MCF 10A (cell line): Measurements from ENCODE around the gene TMX1. TPM values are rescaled to one million over a fixed set of nuclear protein-coding genes. Genes with fewer than 3 reads are reported as not detected.

Source experiments
- BruUV-seq: library from RNA; stranded (reverse); fragments of 400-500 nt; replicated peaks from 2 replicates; lab custom pipeline; 2021; lab: Mats Ljungman, UMichigan
- CTCF ChIA-PET: fragments of 300-600 bp; sonication (Branson Sonifier 250); formaldehyde crosslinking; extraction: SDS; loops from one replicate; lab custom pipeline; 2021; ENCODE audit warnings: antibody characterized with exemption, inconsistent platforms; lab: Yijun Ruan, JAX
- POLR2A ChIA-PET: fragments of 300-600, 350-650 bp; sonication (Branson Sonifier 250); formaldehyde crosslinking; extraction: SDS; loops from one replicate; lab custom pipeline; 2020; ENCODE audit warnings: antibody characterized with exemption, inconsistent platforms; lab: Yijun Ruan, JAX
- DNase-seq: peaks from one replicate; pipeline ENCODE4 v3.0.0-alpha.2; 2018; ENCODE audit not compliant: unreplicated experiment
- H3K27ac Mint-ChIP-seq: one replicate; pipeline ENCODE4 v1.8.0; 2022; ENCODE audit warnings: mild to moderate bottlenecking, low read depth, mixed read lengths; ENCODE audit not compliant: unreplicated experiment
- H3K27me3 Mint-ChIP-seq: one replicate; pipeline ENCODE4 v1.8.0; 2022; ENCODE audit warnings: mixed read lengths; ENCODE audit not compliant: insufficient read depth, unreplicated experiment
- H3K36me3 Mint-ChIP-seq: one replicate; pipeline ENCODE4 v1.8.0; 2022; ENCODE audit warnings: mild to moderate bottlenecking, moderate library complexity, mixed read lengths; ENCODE audit not compliant: insufficient read depth, unreplicated experiment
- H3K4me1 Mint-ChIP-seq: one replicate; pipeline ENCODE4 v1.8.0; 2022; ENCODE audit warnings: mixed read lengths; ENCODE audit not compliant: insufficient read depth, unreplicated experiment
- H3K4me3 Mint-ChIP-seq: one replicate; pipeline ENCODE4 v1.8.0; 2022; ENCODE audit warnings: mild to moderate bottlenecking, moderate library complexity, mixed read lengths; ENCODE audit not compliant: unreplicated experiment
- H3K9me3 Mint-ChIP-seq: one replicate; pipeline ENCODE4 v1.8.0; 2022; ENCODE audit warnings: mixed read lengths; ENCODE audit not compliant: unreplicated experiment
- intact Hi-C: fragments of 100-400 bp; cut with micrococcal nuclease; formaldehyde crosslinking; loops from 2 replicates; pipeline ENCODE4 v1.14.1; 2022
- total RNA-seq: library from RNA; stranded (reverse); gene quantifications from 2 replicates; pipeline ENCODE4 v1.2.3, GENCODE V29; 2022
- TF ChIP-seq, protein P1 (sequence below): fragments of 200-600 bp; IDR thresholded peaks from one replicate; pipeline ENCODE4 v1.8.0; 2022; ENCODE audit warnings: antibody characterized with exemption, mild to moderate bottlenecking; ENCODE audit not compliant: unreplicated experiment

The TMX1 gene
- total RNA-seq, 1 experiment from 2014 or later: 35.0 TPM

DNA sequence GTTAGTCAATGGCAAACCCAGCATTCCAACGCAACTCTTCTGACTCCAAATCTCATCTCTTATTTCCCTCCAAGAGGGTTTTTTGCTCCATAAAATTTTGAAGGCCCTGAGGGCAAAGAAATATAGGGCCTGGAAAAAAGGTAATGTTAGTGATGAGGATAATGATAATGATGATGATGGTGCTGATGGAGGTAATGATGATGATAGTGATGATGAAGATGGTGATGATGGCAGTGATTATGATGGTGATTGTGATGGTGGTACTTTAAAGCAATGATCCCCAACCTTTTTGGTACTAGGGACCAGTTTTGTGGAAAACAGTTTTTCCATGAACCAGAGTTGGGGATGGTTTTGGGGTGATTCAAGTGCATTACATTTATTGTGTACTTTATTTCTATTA, 50.1 kb downstream of the TMX1 start:
- H3K4me3 Mint-ChIP-seq: no peak overlapping the region
- CTCF ChIA-PET: interaction anchor here (1.2 to 1.8 kb wide), 2 partner anchors 195 to 490 kb away, joined by 3 to 6 read pairs; no protein-coding TSS in a partner anchor
- no peaks in the 10 kb centered on the region for H3K27me3 Mint-ChIP-seq
- intact Hi-C loops: no loop called here
- H3K4me1 Mint-ChIP-seq: no peaks in the 10 kb centered on the region
- POLR2A ChIA-PET: interaction anchor here (1.0 kb wide), 1 partner anchor 106 kb away, joined by 3 read pairs; no protein-coding TSS in a partner anchor
- TF ChIP-seq, protein P1, sequence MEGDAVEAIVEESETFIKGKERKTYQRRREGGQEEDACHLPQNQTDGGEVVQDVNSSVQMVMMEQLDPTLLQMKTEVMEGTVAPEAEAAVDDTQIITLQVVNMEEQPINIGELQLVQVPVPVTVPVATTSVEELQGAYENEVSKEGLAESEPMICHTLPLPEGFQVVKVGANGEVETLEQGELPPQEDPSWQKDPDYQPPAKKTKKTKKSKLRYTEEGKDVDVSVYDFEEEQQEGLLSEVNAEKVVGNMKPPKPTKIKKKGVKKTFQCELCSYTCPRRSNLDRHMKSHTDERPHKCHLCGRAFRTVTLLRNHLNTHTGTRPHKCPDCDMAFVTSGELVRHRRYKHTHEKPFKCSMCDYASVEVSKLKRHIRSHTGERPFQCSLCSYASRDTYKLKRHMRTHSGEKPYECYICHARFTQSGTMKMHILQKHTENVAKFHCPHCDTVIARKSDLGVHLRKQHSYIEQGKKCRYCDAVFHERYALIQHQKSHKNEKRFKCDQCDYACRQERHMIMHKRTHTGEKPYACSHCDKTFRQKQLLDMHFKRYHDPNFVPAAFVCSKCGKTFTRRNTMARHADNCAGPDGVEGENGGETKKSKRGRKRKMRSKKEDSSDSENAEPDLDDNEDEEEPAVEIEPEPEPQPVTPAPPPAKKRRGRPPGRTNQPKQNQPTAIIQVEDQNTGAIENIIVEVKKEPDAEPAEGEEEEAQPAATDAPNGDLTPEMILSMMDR: no peak
- DNase-seq: no peak
- H3K9me3 Mint-ChIP-seq: no peaks in the 10 kb centered on the region
- H3K27ac Mint-ChIP-seq: no peak overlapping the region
- H3K36me3 Mint-ChIP-seq: no peaks in the 10 kb centered on the region
- BruUV-seq: no TSS peak

DNA sequence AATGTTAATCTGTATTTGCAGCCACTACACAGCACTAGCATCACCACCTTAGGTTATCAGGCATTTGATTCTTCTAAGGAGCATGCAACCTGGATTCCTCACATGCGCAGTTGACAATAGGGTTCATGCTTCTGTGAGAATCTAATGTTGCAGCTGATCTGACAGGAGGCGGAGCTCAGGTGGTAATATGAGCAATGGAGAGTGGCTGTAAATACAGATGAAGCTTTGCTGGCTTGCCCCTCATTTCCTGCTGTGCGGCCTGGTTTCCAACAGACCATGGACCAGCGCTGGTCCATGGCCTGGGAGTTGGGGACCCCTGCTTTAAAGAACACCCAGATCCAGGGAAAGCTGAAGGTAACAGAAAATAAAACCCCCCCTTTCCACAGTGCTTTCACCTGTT, 51.0 kb downstream of the TMX1 start:
- intact Hi-C loops: no loop called here
- POLR2A ChIA-PET: interaction anchor here (1.0 to 1.3 kb wide), 2 partner anchors 105 to 362 kb away, joined by 3 to 6 read pairs; no protein-coding TSS in a partner anchor
- DNase-seq: no peak
- Mint-ChIP-seq H3K27me3 (no peaks in the 10 kb centered on the region), H3K36me3 (no peaks in the 10 kb centered on the region), H3K4me3 (no peak overlapping the region), H3K9me3 (no peaks in the 10 kb centered on the region), H3K27ac (no peak overlapping the region), H3K4me1 (peaks cover 9% of the 10 kb centered on the region)
- BruUV-seq: no TSS peak
- CTCF ChIA-PET: interaction anchor here (1.2 kb wide), 1 partner anchor 194 kb away, joined by 3 read pairs; no protein-coding TSS in a partner anchor
- TF ChIP-seq, protein P1: no peak

DNA sequence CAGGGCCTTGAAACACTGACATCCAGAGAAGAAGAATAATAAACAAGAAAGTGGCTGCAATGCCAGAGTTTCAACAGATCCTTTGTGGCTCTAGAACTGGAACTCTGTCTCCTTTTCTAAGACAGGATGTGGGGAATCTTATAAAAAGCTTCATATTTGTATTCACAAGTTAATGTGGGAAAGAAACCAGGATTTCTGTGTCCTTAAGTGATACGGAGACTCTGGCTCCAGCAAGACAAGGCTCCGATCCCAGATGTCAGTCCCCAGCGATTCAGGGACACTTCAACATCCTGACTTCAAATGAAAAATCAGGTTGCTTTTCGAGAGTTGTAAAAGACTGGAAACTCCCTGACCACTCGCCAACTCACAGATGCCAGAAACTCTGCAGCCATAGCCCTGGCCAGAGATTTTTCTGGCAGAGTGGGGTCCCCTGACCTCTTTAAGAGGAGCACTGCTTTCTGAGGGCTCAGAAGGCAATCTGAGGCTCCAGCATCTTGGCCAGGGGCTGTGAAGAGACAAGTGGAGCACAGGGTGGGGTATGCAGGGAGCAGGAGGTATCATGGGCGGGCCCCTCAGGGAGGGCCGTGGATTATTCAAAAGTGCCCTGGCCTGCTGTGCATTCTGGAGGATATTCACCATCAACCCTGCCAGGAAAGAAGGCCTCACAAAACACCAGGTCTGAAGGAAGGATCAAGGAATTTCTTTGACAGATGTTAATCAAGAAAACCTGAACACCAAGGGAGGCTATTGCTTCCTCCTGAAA, 53.3 kb downstream of the TMX1 start:
- BruUV-seq: no TSS peak
- peaks cover 13% of the 10 kb centered on the region for H3K4me1 Mint-ChIP-seq
- no peaks in the 10 kb centered on the region for H3K9me3 Mint-ChIP-seq
- ChIA-PET POLR2A (interaction anchor here (1.0 to 1.2 kb wide), 2 partner anchors 8 to 44 kb away, joined by 3 read pairs; no protein-coding TSS in a partner anchor), CTCF (interaction anchor here (0.9 to 1.2 kb wide), 3 partner anchors 9 to 487 kb away, joined by 3 to 4 read pairs (median 3); no protein-coding TSS in a partner anchor)
- intact Hi-C loops: no loop called here
- H3K27ac Mint-ChIP-seq: no peak overlapping the region
- TF ChIP-seq, protein P1: no peak
- DNase-seq: no peak
- H3K36me3 Mint-ChIP-seq: no peaks in the 10 kb centered on the region
- H3K27me3 Mint-ChIP-seq: no peaks in the 10 kb centered on the region
- H3K4me3 Mint-ChIP-seq: no peak overlapping the region

DNA sequence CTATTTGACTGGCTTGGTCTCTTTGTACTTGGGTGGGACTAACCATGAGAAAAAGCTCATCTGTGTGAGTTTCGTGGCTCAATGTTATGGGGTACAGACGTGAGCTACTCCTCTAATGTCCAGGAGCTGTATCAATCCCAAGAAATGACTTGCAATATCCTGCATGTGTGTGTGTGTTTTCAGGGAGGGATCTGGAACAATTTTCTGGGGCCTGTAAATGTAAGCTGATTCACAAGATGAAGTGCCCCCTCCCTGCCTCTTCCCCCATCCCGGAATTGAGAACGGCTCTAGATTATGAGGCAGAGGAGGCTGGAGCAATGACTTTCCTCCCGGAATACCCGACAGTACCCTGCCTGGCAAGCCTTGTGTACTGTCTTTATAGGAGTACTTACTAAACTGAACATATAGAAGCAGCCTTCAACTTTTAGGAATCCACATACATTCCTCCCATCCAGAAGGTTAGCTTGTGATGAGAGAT, 53.9 kb downstream of the TMX1 start:
- peaks cover 17% of the 10 kb centered on the region for H3K4me1 Mint-ChIP-seq
- no peaks in the 10 kb centered on the region for H3K9me3 Mint-ChIP-seq
- no TSS peak for BruUV-seq
- no peaks in the 10 kb centered on the region for H3K36me3 Mint-ChIP-seq
- TF ChIP-seq, protein P1: no peak
- POLR2A ChIA-PET: interaction anchor here (1.2 kb wide), 1 partner anchor 43 kb away, joined by 3 read pairs; no protein-coding TSS in a partner anchor
- CTCF ChIA-PET: interaction anchor here (0.8 to 0.9 kb wide), 2 partner anchors 10 to 14 kb away, joined by 4 read pairs; no protein-coding TSS in a partner anchor
- H3K4me3 Mint-ChIP-seq: no peak overlapping the region
- DNase-seq: no peak
- H3K27me3 Mint-ChIP-seq: no peaks in the 10 kb centered on the region
- no peak overlapping the region for H3K27ac Mint-ChIP-seq
- intact Hi-C loops: no loop called here
